ENCODE data around the gene CYP19A1. TPM values are rescaled to one million over a fixed set of nuclear protein-coding genes. Genes with fewer than 3 reads are reported as not detected.
A peak's percentile ranks its signal among the peaks of the same experiment; 100 is the strongest.

Gene CYP19A1
- total and polyA plus RNA-seq, 7 donors: 0.10 to 4.7 (median 0.22) TPM

GRCh38 chr15:51223771-51224229 lies 114.6 kb downstream of the CYP19A1 start:
- WGBS, 3 donors: 59 to 76% (median 65%) methylated on average over 3 of the region's 3 CpGs
- H3K9me3 ChIP-seq: no peaks in the 10 kb centered on the region
- ATAC-seq (peak; percentile 39 to 68 (median 60)), DNase-seq (no peak)
- no peaks in the 10 kb centered on the region for H3K27me3 ChIP-seq (ENCODE audit: insufficient read depth in 3 of 3, low read length in 2 of 3)
- H3K27ac ChIP-seq: no peak overlapping the region
- intact Hi-C loops (cut with DNase I): no loop called here
- H3K4me3 ChIP-seq: no peak overlapping the region
- H3K4me1 ChIP-seq: peaks cover 3% of the 10 kb centered on the region
- no peaks in the 10 kb centered on the region for H3K36me3 ChIP-seq (ENCODE audit: insufficient read depth in 1 of 2, low read depth in 1 of 2)
- TF ChIP-seq, protein P1, sequence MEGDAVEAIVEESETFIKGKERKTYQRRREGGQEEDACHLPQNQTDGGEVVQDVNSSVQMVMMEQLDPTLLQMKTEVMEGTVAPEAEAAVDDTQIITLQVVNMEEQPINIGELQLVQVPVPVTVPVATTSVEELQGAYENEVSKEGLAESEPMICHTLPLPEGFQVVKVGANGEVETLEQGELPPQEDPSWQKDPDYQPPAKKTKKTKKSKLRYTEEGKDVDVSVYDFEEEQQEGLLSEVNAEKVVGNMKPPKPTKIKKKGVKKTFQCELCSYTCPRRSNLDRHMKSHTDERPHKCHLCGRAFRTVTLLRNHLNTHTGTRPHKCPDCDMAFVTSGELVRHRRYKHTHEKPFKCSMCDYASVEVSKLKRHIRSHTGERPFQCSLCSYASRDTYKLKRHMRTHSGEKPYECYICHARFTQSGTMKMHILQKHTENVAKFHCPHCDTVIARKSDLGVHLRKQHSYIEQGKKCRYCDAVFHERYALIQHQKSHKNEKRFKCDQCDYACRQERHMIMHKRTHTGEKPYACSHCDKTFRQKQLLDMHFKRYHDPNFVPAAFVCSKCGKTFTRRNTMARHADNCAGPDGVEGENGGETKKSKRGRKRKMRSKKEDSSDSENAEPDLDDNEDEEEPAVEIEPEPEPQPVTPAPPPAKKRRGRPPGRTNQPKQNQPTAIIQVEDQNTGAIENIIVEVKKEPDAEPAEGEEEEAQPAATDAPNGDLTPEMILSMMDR (IDR thresholded peaks at IDR 0.05): no peak

DNA sequence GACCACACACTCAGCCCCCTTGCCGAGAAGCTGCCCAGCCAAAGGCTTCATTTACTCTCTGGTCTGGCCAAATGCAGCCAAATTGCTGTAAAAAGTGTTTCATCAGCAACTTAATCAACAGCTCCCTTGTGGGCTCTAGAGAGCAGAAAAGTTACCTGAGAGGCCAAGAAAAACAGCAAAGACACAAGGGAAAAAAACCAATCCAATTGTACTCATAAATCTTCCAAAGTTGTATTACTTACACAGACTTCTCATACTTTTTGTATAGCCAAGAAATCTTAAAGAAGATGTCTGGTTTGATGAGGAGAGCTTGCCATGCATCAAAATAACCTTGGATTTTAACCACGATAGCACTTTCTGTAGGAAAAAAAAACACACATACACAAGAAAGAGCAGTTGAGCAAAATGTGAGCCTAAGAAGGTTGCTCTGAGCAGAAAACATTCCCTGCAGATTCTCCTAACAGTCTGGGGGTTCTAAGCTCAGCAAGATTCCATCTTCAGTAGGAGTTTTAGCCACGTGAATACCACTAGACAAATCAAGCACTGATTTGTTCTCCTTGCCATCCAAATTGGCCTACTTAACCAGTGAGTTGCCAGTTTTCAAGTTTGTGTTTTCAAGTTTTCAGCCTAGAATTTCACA lies 120.0 kb downstream of the CYP19A1 start:
- WGBS, 3 donors: 31 to 41% (median 36%) methylated on average over 3 of the region's 3 CpGs
- ATAC-seq: no peak
- intact Hi-C loops (cut with DNase I): no loop called here

GRCh38 chr15:51212909-51213308 lies 125.5 kb downstream of the CYP19A1 start:
- Histone ChIP-seq H3K27ac (no peak overlapping the region), H3K4me3 (no peak overlapping the region), H3K9me3 (no peaks in the 10 kb centered on the region), H3K36me3 (ENCODE audit: insufficient read depth in 1 of 2, low read depth in 1 of 2) (no peaks in the 10 kb centered on the region), H3K27me3 (ENCODE audit: insufficient read depth in 3 of 3, low read length in 2 of 3) (peaks cover 0 to 2% (median 0%) of the 10 kb centered on the region in 3 donors), H3K4me1 (no peaks in the 10 kb centered on the region)
- TF ChIP-seq, protein P1 (IDR thresholded peaks at IDR 0.05): no peak
- intact Hi-C loops (cut with DNase I): no loop called here
- WGBS, 3 donors: 81 to 88% (median 83%) methylated on average over 2 of the region's 2 CpGs
- DNase-seq (no peak), ATAC-seq (no peak)

More for the DNA sequence above, 120.0 kb downstream of the CYP19A1 start:
- DNase-seq: no peak
- Histone ChIP-seq H3K4me1 (no peaks in the 10 kb centered on the region), H3K4me3 (no peak overlapping the region), H3K9me3 (no peaks in the 10 kb centered on the region), H3K36me3 (ENCODE audit: insufficient read depth in 1 of 2, low read depth in 1 of 2) (no peaks in the 10 kb centered on the region), H3K27ac (no peak overlapping the region), H3K27me3 (ENCODE audit: insufficient read depth in 3 of 3, low read length in 2 of 3) (peaks cover 0 to 2% (median 0%) of the 10 kb centered on the region in 3 donors)
- TF ChIP-seq, protein P1 (IDR thresholded peaks at IDR 0.05): no peak

GRCh38 chr15:51212239-51212638 lies 126.2 kb downstream of the CYP19A1 start:
- no peak overlapping the region for H3K27ac ChIP-seq
- DNase-seq (no peak), ATAC-seq (no peak)
- WGBS, 3 donors: 79 to 83% (median 81%) methylated on average over 5 of the region's 5 CpGs
- no peaks in the 10 kb centered on the region for H3K4me1 ChIP-seq
- no peaks in the 10 kb centered on the region for H3K9me3 ChIP-seq
- TF ChIP-seq, protein P1 (IDR thresholded peaks at IDR 0.05): no peak
- no peaks in the 10 kb centered on the region for H3K36me3 ChIP-seq (ENCODE audit: insufficient read depth in 1 of 2, low read depth in 1 of 2)
- H3K4me3 ChIP-seq: no peak overlapping the region
- H3K27me3 ChIP-seq (ENCODE audit: insufficient read depth in 3 of 3, low read length in 2 of 3): peaks cover 0 to 2% (median 0%) of the 10 kb centered on the region in 3 donors
- intact Hi-C loops (cut with DNase I): no loop called here
